ENCODE results near the gene PATZ1.
A peak's percentile ranks its signal among the peaks of the same experiment; 100 is the strongest.
"Not testable (repeated sequence)": the region's sequence is repeated elsewhere in the genome, so short reads cannot be mapped to it uniquely, and the experiment has no call there.

The PATZ1 gene

DNA sequence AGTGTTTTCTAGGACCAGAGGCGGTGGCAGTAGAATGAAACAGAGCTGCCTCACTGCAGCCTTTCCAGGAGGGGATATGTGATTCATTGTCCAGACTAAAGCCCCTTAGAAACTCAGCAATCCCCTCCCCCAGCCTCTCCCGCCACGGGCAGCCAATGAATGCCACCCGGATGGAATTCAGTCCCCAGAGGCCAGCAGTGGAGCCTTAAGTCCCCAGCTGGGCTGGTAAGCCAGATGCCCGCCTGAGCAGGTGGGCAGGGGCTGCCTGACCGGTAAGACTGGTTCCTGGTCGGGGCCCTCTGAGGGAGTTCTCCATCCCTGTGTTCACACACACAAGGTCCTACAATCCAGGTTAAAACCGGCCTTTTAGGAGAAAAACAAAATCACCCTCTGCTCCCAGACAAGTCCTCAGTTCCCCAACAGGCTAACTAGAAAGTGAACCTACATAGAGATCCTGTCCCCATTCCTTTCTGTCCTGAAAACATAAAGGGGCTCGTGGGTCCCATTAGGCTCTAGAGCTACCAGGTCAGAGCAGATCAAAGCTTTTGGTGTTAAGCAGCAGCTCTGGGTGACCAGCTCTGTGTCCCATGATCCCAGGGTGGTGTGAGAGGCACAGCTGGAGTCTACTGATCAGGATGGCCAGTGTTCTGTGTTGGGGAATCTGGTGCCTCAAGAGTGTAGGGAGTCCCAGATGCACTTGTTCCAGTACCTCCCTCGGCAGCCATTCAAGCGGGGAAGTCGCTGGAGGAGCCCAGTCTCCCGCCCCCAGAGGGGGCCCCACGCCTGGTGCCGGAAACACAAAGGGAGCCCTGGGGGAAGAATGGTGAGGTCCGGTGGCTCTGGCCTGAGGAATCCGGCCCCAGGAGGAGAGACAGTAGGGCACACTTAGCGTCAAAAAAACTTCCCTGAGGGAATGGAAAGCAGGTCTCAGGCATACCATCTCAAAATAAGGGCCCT is 2.6 kb downstream of the PATZ1 start:
- peak in 1 of 2 donors; percentile 24 for DNase-seq (ENCODE audit: low read depth in 2 of 2)

DNA sequence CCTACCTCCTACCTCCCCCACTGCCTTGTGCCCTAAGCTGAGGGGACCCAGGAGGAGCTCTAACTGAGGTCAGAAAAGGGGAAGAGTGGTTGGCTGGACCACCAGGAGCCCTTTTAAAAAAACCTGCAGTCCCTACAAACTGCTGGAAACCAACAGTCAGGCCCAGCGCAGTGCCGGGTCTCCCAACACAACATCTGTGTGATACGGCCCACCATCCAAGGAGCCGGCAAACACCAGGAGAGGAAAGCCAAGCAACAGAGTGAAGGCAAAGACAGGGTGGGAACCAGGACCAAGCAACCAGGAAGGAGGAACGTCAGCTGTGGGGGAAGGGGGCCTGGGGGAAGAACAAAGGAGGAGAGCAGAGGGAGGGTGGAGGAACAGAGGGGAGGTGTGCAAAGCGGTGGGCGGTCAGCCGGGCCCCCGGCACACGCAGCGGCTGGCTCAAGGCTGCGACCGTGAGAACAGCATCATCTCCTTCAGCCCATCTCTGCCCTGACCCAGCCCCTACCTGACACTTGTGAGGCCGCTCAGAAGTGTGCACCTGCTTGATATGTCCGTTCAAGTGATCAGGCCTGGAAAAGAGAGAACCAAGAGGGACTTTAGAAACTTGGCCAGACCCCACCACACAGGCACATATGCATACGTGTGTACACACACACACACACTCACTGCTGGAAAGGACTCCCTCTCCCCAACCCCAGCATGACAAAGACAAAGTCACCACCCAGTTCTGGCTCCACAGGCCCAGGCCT is 3.6 kb downstream of the PATZ1 start:
- no peak for DNase-seq (ENCODE audit: low read depth in 2 of 2)

DNA sequence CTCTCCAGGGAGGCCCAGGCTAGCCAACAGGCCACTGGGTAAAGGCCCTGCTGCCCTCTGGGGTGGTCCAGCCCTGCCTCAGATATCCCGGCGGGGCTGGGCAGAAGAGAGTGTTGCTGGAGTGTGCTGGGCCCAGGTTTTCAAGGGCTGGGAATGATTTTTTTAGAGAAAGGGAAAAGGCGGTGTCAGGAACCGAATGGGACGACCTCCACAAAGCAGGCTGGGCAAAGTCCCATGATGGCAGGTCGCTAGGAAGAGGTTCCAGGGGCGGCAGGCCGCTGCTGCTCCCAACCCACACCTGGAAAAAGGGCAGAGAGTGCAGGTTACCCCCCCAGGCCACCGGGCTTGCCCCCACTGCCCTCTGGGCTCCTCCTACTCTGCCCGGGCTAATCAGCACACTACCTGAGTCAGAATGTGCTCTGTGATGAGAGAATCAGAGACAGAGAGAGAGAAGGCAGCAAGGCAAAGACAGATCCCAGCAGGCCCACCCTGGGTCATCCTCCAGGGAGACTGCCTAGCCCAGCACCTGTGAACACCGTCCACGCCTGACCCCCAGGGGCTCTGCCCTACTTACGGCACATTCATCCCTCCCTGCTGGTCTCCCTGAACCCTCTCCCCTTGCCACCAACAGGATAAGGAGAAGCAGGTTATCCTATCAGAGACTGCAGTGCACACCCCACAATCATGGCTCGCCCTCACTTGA is 4.6 kb downstream of the PATZ1 start:
- DNase-seq (ENCODE audit: low read depth in 2 of 2): no peak

DNA sequence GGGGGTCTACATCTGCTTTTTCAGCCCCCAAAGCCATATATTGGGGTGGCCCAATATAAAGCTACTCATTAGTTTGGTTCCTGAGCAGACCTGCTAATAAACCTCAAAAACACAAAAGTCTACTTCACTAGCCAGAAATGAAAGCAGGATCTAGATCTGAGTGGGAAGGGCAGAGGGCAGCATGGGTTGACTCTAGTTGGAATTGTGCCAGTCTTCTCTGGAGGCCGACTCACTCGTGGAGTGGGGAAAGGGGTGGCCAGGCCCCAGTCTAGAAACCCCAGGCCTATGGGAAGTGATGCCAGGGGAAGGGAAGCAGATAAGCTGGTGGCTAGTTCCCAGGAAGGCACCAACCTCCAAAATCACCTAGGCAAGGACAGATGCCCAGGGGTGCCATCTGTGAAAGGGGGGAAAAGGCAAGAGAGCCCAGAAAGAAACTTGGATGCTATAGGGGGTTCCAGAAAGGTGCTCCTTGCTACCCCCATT is 5.3 kb downstream of the PATZ1 start:
- DNase-seq (ENCODE audit: low read depth in 2 of 2): no peak

DNA sequence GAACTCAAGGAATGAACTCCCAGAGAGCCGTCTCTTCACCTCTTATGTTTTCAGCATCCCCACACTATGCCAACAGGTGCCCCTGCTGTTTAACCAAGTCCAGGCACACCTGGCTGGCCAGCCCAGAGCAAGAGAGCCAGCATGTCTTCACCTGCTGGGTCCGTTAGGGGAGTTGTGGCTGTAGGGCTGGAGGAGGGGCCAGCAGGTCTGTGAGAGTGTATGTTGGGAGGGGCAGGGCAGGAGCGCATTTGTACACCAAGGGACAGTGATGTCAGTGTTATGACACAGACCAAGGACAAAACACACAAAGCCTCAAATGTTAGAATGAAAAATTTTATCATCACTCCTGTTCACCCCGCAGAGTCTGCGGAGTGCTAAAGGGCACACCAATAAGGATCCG is 5.8 kb downstream of the PATZ1 start:
- no peak for DNase-seq (ENCODE audit: low read depth in 2 of 2)

DNA sequence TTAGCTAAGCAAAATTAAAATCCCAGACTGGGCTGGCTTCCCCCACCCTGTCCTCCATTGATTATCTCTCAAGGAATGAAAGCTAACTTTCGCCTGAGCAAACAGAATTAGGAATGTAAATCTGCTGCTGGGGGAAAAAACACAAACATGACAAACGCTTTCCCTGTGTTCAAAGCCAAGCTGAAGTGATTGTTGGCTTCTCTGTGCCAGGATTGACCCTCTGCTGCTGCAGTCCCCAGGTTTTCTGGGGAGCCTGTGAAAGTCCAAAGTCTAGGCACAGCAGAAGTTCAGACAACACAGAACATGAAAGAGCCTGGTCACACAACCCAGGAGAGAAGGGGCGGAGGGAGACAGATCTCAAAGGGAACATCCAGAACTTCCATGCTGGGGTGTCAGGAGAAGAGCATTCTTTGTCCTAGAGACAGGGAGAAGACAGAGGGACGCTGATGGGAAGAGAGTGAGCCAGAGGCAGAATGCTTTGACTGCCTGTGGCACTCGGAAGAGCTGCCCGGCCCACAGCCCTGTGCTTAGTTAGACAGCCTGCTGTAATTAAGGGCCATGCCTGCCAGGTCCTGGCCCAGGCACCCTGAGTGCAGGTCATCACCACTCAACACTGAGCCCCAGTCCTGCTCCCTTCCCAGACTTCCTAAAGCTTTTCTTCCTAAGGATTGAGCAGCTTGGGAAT is 6.9 kb downstream of the PATZ1 start:
- DNase-seq (ENCODE audit: low read depth in 2 of 2): no peak

DNA sequence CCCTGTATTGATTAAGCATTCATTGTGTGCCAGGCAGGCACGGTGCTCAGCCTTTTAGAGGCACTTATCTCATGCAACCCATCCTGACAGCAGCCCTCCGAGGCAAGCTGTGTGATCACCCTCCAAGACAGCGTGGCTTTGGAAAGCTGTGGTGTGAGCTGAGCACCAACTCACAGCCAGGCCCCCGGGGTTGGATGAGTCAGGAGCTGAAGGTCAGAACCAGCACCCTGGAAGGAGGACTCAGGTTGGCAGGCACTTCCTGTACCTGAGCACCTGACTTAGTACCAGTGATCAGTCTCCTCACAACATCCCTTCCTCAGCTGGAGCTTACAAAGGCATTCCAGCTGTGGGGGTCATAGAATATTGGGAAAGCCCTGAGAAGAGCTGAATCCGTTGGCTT is 9.0 kb downstream of the PATZ1 start:
- DNase-seq (ENCODE audit: low read depth in 2 of 2): peak in 1 of 2 donors; percentile 30

DNA sequence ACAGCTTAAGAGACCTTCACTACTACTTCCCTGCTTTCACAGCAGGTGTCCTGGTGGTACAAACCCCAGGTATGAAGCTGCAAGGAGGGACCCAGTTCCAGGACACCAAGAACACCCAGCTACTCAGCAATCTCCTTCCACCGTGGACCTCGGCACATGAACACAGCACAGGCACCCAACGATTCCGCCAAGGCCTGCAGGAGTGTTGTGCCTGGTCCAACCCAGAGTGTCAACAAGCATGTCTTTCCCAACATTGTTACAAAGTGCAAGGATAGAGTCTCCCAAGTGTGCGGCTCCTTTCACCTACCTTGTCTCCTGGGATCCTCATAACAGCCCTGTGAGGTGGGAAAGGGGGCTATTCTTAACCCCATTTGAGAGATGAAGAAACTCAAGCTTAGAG is 11.8 kb downstream of the PATZ1 start:
- no peak for DNase-seq (ENCODE audit: low read depth in 2 of 2)

DNA sequence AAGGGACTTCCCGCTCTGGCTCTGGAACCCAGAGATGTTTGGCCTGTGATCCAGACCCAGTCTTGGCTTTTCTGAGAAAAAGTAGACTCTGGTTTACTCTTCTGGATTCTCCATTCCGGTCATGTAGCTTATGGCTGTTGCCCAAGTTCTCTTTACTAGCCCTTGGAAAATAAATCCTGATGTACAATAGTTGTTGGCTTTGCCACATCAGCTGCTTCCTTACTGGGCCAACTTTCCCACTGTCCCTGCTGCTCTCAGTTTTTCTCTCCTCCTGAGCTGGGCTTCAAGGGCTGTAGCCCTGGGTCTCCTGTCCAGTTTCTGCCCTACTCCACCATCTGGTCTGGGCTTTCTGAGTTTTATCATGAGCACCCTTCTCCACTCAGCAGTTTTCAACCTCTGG is 12.5 kb downstream of the PATZ1 start:
- no peak for DNase-seq (ENCODE audit: low read depth in 2 of 2)

DNA sequence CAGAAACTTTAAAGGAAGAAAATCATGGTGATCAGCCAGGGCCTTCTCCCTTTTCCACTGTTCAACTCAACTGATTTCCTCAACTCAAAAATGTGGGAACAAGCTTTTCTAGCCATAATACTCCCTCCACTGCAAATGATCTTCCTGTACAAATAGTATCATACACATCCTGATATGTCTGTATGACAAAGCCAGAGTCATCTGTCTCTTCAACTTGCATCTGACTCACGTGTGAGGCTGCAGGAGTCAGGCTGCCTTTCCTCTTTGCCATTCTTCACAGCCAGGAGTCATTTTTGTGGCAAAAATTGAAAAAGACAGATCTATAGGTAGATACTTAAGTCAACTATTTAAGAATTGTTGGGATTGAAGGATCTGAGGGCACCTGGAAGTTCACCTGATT is 13.3 kb downstream of the PATZ1 start:
- no peak for DNase-seq (ENCODE audit: low read depth in 2 of 2)

DNA sequence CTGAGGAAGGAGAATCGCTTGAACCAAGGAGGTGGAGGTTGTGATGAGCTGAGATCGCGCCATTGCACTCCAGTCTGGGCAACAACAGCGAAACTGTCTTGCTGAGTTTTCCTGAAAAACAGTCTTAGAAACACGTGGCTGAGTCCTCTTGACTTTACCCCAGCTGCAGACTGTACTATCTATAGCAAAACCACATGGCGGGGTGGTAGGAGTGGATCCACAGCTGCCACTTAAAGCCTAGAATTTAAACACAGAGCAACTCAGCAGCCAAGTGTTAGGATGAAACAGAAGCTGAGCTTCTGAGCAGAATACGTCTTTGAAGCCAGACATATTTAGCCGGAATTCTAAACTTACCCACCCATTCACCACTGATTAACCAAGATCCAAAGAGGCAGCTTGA is 14.1 kb downstream of the PATZ1 start:
- DNase-seq (ENCODE audit: low read depth in 2 of 2): no peak

DNA sequence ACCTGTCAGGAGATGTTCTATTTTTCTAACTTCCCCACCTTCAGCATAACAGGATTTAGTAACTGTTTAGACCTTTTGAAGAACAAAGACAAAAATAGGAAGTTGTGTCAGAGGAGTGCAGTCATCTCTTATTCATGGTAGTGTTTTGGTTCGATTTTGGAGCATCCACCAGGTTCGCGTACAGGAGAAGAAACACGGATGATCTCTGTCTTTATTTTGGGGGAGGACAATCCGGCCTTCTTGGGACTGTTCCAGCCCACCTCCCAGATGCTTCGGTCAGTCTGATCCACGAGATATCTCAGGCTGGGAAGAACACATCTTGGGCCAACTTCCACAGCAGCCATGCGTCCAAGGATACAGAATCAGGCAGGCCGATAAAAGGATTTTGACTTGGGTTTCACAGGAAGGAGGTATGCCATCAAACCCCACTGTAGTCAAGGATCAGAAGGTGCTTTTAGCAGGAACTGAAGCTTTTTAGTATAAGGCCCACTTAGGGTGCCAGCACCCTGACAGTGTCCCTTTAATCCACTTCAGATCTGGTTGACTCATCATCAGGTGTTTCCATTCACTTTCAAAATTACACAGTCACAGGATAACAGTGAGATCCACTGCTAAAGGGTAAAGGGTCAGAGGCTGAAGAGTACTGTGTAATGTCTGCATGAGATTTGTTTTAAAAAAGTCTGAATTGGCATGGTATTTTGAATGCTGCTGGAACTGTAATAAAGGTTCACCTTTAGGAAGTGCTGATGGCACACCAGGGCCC is 16.5 kb downstream of the PATZ1 start:
- no peak for DNase-seq (ENCODE audit: low read depth in 2 of 2)

DNA sequence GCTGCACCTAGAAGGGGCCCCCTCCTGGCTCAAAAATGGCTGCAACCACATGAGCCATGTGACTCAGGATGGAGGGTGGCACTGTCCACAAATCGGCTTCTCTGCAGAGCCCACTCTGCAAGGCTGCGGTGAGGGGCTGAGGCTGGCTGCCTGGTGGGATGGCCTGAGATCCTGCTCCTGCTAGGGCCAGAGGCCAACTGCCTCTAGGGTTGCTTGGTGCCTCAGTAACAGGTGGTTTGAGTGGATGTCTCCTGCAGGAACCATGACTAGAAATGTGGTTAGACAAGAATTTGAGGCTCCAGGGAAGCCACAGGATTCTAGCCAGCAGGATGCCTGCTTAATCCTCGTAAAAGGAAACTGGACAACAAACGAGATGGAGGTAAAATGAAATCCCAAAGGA is 17.1 kb downstream of the PATZ1 start:
- DNase-seq (ENCODE audit: low read depth in 2 of 2): no peak

DNA sequence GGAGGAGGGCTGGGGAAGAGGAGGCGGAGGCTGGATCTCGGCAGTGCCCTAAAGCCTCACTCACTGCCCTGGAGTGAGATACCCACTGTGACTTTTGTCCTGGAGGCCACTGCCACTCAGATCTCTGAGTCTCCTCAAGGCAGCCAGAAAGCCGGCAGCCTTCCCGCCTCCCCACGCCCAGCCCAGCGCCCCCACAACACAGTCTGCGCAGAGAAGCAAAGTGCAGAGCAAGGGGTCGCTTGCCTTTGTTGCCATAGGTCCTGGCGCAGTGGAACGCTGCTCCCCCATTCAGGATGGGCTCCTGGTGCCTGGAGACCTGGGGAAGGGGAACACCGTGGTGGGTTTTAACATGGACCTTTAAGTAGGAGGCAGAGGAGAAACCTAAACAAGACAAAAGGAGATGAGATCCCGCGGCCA is 17.6 kb downstream of the PATZ1 start:
- no peak for DNase-seq (ENCODE audit: low read depth in 2 of 2)

DNA sequence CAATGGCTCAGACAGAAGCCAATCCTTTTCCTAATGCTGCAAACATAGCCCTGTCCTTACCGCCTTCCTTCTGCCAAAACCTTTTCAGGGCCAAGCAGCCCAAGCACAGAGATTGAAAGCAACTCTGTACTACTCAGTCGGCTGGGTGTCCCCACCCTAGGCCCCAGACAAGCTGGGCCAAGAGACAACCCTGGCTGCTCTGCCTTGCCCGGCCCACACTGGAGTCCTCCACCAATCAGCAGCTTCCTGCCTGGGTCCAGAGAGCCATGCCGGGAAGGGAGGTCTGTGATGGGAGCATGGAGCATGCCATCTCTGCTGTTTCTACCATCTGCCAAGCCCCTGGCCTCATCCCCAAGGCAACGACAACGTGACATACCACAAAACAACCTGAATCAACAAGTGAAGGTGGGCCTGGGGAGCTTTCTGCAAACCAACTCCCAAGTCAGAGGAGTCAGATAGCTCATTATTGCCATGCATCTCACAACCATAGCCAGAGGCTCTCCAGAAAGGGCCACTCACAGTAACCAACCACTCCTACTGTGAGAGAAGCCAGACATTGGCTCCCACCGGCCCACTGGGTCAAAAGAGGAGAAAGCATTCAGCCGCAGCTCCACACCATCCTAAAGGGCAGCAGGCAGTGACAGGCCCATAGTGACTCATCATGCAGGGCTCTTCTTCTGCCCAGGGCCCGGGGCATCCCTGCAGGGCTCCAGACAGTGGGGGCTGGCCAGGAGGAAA is 18.2 kb downstream of the PATZ1 start:
- no peak for DNase-seq (ENCODE audit: low read depth in 2 of 2)

DNA sequence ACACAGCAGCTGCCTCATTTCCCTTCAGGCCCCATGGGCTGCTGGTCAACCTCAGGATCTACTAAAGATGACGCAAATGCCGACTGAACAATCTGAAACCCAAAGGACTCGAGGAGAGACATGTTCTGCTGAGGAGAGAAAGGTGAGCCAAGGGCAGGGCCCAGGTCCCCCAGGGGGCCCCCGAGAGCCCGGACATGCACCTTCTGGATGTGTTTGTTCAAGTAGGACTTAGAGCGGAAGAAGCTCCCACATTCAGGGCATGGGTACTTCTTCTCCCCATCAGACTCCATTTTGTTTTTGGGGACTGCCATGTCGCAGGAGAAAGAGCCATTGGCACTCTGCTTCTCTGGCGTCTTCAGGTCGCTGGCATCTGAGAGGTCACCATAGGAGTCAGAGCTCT is 19.3 kb downstream of the PATZ1 start:
- DNase-seq (ENCODE audit: low read depth in 2 of 2): no peak

DNA sequence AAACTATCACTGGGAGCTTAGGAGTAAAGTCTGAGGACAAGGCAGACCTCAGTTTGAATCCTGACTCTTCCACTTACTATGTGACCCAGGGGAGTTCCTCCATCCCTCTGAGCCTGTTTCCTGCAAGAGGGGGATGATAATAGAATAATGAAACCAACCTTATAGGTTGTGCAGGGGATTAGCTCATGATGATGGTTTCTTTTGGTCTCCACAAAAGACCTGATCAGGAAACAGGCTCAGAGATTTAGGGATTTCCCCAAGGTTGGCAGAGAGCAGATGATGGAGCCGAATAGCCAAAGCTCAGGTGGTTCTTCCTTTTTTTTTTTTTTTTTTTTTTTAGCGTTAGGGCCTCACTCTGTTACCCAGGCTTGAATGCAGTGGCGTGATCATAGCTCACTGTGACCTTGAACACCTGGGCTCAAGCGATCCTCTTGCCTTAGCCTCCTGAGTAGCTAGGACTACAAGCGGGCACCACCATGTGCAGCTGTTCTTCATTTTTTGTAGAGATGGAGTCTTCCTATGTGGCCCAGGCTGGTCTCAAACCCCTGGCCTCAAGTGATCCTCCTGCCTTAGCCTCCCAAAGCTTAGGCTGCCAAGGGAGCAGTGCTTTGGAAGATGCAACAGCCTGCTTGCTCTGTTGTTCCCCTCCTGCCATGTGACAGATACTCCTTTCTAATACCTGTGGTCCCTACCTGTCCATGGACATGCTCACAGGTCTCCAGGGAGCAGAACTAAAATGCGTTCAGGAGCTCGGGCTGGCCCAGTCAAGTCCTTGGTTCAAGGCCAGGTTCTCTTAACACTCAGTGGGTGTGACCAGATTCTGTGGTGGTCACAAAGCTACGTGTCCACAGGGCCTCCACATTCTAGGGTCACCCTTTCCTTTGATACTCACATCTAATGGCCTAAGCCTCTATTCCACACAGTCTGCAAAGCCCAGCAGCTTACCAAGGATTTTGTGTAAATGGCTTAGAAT is 22.3 kb downstream of the PATZ1 start:
- no peak for DNase-seq (ENCODE audit: low read depth in 2 of 2)

DNA sequence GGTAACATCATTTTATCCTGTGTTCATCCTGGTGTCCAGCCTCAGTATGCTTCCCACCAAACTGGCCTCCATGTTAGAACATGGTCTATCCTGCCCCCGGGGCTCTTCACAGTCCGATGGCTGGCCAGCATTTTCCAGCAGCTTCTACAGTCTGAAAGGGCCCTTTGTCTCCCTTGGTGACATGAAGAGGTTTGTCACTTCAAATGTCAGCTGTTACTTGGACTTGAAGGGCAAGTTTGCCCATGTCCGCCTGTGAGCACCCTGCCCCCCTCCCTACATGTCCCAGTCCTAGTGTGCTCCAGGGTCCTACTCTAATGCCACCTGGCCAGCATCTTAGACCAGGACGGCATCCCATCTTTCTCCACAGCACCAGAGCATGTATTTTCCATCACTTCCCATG is 24.7 kb downstream of the PATZ1 start:
- no peak for DNase-seq (ENCODE audit: low read depth in 2 of 2)

DNA sequence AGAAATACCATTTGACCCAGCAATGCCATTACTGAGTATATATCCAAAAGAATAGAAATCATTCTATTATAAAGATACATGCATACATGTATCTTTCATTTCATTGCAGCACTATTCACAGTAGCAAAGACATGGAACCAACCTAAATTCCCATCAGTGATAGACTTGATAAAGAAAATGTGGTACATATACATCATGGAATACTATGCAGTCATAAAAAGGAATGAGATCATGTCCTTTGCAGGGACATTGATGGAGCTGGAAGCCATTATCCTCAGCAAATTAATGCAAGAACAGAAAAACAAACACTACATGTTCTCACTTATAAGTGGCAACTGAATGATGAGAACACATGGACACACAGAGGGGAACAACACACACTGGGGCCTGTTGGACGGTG is 31.9 kb downstream of the PATZ1 start:
- DNase-seq (ENCODE audit: low read depth in 2 of 2): not testable (repeated sequence)
